GM06990 (cell line): ENCODE results near the gene RBM38.

Experiments used
- DNase-seq: peaks from one replicate; pipeline ENCODE4 v3.0.0-alpha.2; 2011; ENCODE audit not compliant: insufficient read length; ENCODE audit errors: extremely low read depth
- H3K27me3 ChIP-seq: replicated peaks from 2 replicates; pipeline ENCODE4 v1.6.0; 2011; ENCODE audit warnings: low read length; ENCODE audit not compliant: control insufficient read depth, insufficient read depth
- H3K36me3 ChIP-seq: 2 replicates; pipeline ENCODE4 v1.5.1; 2011; ENCODE audit warnings: low read length; ENCODE audit not compliant: control insufficient read depth, insufficient read depth
- H3K4me3 ChIP-seq: replicated peaks from 2 replicates; pipeline ENCODE4 v1.5.1; 2011; ENCODE audit warnings: low read depth, mild to moderate bottlenecking, control low read depth, low read length
- TF ChIP-seq, protein P1 (sequence below): IDR thresholded peaks from 2 replicates; pipeline ENCODE4 v1.5.1; 2011; ENCODE audit warnings: low read length, control low read depth, mild to moderate bottlenecking, inconsistent platforms; ENCODE audit not compliant: insufficient read depth, poor library complexity, severe bottlenecking

RBM38 gene

DNA sequence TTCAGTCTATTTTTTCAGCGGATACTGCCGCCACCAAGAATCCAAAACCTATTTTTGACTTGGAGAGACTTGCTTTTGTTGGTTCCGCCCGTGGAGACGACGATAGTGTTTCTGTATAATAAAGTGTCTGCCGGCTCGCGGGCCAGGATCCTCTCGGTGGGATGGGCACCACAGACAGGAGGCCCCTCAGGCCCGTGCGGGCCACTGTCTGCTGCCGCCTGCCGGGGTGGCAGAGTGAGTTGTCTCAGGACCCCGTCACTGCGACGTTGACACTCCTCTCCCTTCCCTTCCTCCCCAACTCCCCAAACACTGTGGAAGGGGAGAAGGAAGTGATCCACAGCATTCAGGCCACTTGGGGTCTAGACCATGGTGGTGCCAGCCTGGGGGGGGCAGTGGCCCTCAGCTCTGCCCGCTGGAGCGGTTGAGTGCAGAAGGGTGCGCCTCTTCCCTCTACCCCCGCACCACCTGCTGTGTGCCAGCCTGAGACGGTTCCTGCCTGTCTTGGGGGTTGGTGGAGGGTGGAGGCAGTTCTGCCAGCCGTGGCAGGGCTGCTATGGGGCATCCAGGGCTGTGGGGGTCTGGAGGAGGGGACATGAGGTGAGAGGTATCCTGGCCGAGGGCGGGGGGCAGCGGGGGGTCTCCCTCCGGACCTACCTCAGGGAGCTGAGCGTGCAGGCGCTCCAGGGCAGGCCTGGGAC lies 17.5 kb downstream of the RBM38 start:
- no peak for DNase-seq
- TF ChIP-seq, protein P1, sequence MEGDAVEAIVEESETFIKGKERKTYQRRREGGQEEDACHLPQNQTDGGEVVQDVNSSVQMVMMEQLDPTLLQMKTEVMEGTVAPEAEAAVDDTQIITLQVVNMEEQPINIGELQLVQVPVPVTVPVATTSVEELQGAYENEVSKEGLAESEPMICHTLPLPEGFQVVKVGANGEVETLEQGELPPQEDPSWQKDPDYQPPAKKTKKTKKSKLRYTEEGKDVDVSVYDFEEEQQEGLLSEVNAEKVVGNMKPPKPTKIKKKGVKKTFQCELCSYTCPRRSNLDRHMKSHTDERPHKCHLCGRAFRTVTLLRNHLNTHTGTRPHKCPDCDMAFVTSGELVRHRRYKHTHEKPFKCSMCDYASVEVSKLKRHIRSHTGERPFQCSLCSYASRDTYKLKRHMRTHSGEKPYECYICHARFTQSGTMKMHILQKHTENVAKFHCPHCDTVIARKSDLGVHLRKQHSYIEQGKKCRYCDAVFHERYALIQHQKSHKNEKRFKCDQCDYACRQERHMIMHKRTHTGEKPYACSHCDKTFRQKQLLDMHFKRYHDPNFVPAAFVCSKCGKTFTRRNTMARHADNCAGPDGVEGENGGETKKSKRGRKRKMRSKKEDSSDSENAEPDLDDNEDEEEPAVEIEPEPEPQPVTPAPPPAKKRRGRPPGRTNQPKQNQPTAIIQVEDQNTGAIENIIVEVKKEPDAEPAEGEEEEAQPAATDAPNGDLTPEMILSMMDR = no peak
- peaks cover 43% of the 10 kb centered on the region for H3K36me3 ChIP-seq
- H3K4me3 ChIP-seq = no peak overlapping the region
- H3K27me3 ChIP-seq = no peaks in the 10 kb centered on the region

DNA sequence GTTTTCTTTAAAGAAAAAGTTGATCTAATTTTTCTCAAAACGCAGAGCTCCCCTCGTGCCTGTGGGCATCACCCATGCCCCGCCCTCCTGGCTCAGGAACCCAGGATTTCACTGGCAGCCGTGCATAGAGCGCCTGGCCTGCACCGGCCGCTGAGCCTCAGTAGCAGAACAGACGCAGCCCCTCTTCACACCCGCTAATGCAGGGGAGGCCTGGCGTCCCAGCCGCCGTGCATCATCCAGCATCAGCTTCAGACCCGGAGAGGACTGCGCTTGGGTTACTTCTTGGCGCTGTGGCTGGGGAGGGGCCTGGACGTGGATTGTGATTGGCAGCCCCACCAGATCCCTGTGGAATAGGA lies 18.1 kb downstream of the RBM38 start:
- no peaks in the 10 kb centered on the region for H3K27me3 ChIP-seq
- H3K36me3 ChIP-seq = peaks cover 42% of the 10 kb centered on the region
- H3K4me3 ChIP-seq = no peak overlapping the region
- TF ChIP-seq, protein P1 = no peak
- DNase-seq = no peak

DNA sequence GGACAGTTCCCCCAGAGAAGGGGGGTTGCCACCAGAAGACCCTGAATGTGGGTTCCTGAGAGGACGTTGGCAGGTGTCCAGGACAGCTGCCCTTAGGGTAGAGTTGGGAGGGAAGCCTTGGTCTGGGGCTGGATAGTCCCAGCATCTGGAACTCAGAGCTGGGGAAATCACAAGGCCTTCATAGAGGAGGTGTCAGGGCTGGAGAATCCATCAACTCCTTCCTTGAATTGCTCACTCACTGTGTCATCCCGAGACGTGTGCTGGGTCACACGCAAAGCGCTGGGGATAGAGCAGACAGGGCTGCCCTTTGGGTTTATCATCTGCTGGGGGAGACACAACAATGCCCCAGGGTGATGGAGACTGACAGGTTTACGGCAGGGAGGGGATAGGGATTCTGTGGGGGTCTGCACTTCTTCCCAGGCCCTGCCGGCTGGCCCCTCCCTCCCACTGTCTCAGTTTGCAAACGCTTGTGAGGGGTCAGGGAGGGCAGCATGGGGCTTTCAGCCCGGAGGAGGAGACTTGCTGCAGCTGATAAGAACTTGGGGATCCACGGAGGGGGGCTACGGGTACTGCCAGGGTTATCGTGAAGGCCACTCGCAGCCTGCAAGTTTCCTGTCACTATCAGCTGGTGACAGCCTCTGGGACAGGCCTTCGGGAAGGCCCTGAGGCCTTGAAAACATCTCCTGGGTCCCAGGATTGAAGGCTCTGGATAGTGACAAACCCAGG lies 18.6 kb downstream of the RBM38 start:
- H3K4me3 ChIP-seq = no peak overlapping the region
- no peaks in the 10 kb centered on the region for H3K27me3 ChIP-seq
- TF ChIP-seq, protein P1 = no peak
- DNase-seq = no peak
- H3K36me3 ChIP-seq = peaks cover 36% of the 10 kb centered on the region

DNA sequence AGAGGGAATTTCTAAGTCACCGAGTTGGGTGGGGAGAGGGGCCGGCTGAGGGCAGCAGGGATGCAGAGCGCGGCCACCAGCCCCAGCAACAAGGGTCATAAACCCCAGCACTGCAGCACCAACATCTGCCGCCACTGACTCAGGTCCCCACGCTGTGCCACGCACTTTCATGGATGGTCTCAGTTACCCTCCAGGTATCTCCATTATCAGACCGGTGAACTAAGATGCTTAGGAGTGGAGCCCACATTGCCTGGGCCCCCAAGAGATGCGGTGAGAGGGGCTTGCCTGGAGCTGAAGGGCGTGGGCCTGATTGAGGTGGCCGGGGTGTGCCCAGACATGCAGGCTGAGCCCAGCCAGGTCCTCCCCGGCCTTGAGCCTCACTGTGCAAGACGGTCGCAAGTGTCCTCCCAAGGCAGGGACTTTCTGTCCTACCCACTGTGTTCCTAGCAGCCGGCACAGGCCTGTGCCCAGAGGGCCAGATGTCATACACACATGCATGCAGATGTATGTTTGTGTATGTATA lies 19.3 kb downstream of the RBM38 start:
- no peak overlapping the region for H3K4me3 ChIP-seq
- no peak for DNase-seq
- H3K27me3 ChIP-seq = no peaks in the 10 kb centered on the region
- peaks cover 30% of the 10 kb centered on the region for H3K36me3 ChIP-seq
- TF ChIP-seq, protein P1 = no peak

DNA sequence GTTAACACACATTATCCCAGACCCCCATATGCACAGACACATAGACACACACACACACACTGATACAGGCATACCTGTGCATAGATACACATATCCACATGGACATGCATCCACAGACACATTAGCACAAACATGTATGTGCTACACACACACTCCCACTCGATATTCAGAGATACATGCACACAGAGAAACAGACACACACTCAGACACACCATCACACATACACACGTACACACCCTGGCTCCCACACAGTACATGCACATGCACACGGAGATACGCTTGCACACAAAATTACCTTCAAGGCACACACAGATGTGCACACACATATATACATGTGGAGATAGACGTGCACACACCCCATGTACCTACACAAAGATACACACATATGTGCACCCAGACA lies 19.7 kb downstream of the RBM38 start:
- peaks cover 26% of the 10 kb centered on the region for H3K36me3 ChIP-seq
- TF ChIP-seq, protein P1 = no peak
- no peaks in the 10 kb centered on the region for H3K27me3 ChIP-seq
- no peak for DNase-seq
- no peak overlapping the region for H3K4me3 ChIP-seq
